ENCODE results near the gene LYST.

DNA sequence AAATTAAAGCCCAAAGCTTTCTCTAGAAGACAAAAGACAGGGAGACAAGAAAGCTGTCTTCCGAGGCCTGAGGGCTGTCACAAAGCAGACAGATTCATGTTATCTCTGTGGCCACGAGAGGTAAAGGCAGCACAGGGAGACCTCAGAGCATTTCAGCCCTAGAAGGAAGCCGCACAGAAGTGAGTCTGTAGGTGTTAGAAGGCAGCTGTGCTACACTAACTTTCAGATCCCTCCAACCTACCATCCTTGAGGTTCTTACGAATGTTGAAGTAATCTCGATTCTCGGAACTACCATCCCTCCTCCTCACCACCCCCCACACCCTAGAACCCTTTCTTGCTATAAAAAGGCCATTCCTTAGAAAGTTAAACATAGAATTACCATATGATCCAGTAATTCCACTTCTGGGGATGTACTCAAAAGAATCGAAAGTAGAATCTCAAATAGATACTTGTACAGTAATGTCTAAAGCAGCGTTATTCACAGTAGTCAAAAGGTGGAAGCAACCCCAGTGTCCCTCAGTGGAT lies 21.5 kb upstream of the LYST start:
- TF ChIP-seq POLR2A (IDR thresholded peaks at IDR 0.05) = no peak
- TF ChIP-seq, protein P1, sequence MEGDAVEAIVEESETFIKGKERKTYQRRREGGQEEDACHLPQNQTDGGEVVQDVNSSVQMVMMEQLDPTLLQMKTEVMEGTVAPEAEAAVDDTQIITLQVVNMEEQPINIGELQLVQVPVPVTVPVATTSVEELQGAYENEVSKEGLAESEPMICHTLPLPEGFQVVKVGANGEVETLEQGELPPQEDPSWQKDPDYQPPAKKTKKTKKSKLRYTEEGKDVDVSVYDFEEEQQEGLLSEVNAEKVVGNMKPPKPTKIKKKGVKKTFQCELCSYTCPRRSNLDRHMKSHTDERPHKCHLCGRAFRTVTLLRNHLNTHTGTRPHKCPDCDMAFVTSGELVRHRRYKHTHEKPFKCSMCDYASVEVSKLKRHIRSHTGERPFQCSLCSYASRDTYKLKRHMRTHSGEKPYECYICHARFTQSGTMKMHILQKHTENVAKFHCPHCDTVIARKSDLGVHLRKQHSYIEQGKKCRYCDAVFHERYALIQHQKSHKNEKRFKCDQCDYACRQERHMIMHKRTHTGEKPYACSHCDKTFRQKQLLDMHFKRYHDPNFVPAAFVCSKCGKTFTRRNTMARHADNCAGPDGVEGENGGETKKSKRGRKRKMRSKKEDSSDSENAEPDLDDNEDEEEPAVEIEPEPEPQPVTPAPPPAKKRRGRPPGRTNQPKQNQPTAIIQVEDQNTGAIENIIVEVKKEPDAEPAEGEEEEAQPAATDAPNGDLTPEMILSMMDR (IDR thresholded peaks at IDR 0.05) = no peak
